ENCODE results near the gene CRB1.

Gene CRB1

DNA sequence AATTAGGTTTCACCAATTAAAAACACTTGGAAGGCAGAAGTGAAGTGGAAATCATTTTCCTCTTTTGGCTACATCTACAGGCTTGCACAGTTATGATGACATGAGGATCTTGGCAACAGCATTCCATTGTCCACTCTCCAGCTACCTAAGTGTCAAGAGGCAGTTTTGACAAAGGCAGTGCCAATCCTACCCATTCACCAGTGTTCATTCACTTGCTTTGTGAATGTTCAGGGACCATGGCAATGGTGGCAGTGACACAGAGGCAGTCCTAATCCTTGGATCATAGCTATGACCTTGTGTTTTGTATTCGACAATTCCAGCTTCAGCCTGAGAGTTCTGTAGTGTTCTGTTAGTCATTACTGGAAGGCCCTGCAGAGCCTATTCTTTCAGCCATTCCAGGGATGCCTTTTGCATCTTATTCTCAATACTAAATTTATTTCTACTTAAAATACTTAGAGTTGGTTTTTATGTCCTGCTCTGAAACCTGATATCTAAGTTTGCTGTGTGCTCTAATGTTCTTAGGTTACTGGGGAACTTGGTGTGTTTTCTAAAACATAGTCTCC is 36.7 kb downstream of the CRB1 start:
- DNase-seq (ENCODE audit: low spot score) = no peak

DNA sequence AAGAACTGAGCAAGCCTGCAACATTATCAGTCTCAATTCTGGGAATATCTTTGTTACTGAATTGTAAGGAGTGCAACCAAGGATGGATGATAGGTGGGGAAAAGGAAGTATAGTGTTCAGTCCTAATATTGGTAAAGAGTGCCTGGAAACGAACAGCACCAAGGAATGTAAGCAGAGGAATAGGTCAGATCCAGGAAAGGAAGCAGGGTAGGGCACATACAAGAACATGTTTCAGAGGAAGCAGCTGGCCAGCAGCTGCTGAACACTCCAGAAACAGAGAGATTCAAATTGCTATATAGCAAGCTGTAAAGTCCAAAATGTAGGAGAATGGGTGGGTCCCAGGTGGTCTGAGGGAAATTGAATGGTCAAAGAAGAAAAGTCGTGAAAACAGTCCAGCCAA is 37.9 kb downstream of the CRB1 start:
- no peak for DNase-seq (ENCODE audit: low spot score)

DNA sequence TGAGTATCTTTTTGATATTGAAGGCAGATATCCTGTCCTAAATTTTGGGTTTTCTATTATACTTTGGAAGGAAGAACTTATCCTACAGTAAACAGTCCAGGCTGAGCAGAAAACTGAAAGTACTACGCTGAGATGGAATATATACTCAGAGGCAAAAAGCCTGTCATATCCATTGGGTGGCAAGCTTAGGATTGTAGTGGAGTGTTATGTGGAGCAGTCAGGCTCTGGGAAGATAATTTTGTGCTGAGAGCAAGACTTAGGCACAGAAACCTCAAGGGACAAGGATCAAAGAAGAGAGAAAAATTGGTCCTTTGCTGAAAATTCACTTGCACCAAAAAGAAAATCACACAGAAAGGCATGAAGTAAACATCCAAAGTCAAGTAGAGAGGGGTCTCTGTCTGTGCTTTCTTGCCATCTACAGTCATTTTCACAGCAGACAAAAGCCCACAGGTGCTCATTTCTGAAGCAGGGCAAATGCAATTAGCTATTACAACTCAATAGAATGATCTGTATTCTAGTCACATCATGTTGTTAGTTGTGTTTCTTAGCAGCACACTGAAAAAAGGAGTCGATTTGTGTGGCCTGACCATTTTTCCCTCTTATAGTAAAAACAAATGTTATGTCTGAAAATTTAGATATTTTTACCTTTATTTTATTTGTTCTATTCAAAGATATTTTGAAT is 38.5 kb downstream of the CRB1 start:
- DNase-seq (ENCODE audit: low spot score) = no peak

DNA sequence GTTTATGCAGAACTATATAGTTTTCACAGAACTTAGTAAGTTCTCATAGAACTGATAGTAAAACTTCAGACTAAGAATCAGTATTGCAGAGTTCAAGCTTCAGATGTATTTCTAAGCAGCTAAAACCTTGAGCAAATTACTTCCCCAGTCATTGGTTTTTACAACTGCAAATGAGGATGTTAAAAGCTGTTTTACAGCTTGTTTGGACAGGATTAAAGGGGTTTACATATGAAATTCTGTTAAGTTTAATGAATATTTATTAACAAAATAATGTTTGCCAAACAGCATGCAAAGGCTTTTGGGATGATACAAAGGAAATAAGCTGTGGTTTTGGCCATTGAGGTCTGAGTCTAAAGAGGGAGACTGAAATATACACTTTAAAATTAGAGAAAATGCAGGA is 39.1 kb downstream of the CRB1 start:
- no peak for DNase-seq (ENCODE audit: low spot score)

DNA sequence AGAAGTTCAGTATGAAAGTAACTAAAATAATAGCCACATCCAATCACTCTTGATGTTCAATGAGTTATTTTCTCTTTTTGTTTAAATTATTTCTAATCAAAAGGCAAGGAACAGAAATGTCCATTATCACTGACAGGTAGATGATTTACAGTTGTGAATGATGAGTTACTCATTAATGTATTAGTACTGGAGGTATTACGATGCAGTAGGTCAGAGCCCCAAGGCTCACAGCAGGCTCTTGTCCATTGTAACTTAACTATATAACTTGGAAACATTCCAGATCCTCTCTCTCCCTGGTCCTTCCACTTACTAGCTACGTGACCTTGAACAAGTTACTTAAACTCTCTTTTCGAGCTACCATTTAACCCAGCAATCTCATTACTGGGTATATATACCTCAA is 39.5 kb downstream of the CRB1 start:
- DNase-seq (ENCODE audit: low spot score) = no peak

DNA sequence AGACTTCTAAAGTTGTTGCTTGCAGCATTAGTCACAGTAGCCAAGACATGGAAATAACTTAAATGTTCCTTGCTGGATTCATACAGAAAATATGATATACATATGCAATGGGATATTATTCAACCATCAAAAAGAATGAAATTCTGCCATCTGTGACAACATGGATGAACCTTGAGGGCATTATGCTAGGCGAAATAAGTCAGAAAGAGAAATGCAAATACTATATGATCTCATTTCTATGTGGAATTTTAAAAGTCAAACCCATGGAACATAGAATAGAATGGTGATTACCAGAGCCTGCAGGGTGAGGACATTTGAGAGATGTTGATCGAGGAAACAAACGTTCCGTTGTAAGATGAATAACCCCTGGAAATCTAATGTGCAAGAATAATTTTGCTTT is 43.0 kb downstream of the CRB1 start:
- no peak for DNase-seq (ENCODE audit: low spot score)

DNA sequence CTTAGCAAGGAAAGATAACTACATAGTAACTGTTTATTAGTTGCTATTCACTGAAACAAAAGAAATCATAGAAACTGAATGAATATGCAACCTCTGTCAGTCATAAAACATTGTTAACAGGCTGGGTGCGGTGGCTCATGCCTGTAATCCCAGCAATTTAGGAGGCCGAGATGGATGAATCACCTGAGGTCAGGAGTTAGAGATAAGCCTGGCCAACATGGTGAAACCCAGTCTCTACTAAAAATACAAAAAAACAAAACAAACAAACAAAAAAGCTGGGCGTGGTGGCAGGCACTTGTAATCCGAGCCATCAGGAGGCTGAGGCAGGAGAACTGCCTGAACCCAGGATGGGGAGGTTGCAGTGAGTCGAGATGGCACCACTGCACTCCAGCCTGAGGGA is 44.1 kb downstream of the CRB1 start:
- no peak for DNase-seq (ENCODE audit: low spot score)

DNA sequence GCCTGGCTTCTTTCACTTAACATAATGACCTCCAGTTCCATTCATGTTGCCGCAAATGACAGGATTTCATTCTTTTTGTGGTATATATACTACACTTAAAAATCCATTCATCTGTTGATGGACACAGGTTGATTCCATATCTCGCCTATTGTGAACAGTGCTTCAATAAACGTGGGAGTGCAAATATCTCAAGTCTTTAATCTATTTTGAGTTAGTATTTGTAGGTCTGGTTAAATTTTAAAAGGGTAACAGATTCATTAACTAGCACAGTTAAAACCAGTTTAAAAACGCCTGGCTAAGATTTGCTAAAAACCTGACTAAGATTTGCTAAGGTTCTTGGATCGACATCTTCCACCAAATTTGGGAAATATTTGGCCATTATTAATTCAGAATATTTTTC is 45.7 kb downstream of the CRB1 start:
- DNase-seq (ENCODE audit: low spot score) = no peak

DNA sequence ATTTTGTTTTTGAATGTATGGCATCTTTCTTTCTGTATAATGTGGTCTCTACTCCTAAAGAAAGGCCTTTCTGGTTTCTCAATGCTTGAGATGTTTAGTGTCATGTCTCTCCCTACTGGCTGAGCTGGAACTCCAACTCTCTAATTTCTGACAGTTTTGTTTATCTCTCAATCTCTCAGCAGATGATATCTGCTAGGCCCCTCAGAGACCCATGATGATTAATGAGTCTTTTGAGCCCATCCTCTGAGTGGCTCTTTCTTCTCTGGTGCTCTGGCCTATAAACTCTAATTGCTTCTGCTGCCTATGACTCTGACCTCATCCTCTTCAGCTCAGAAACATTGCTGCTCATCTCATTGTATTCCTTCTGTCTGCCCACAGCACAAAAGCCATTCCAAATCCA is 46.6 kb downstream of the CRB1 start:
- DNase-seq (ENCODE audit: low spot score) = no peak

DNA sequence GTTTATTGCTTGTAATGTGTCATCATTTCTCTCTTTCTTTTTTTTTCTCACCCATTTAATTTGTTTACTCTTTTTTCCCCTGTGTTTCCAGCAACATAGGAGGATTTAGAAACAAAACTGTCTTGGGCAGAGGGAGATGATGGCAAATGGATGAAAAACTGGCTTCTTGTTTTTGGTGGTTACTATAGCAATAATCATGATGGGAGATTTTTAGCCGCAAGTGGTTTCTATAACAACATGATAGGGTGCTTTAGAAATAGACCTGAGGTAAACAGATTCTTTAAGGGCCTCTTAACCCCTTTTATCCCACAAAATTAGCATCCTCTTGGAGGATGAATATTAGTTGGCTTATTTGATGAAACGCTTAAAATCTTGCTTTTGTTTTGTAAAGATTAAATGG is 51.6 kb downstream of the CRB1 start:
- DNase-seq (ENCODE audit: low spot score) = no peak

DNA sequence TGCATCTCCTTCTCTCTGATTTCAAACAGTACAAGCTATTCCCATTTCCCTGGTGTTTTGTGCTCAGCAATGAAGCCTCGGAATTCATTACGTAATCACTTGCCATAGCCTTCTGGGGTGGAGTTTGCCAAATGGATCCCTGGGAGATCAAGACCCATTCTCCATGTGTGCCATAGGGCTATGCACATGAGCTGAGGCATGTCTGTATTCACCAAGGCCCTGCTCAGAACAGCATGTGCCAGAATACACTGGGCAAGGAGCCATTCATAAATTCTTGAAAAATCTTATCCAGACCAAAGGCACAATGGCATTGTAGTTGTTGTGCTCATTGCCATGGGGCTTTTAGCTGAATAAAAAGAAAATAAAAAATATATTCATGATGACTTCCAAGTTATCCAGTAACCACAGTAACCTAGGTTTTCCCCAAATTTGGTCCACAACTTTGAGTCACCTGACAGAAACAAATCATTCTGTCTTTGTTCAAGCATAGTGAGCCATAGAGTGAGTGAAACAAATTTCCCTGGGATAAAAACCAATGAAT is 53.0 kb downstream of the CRB1 start:
- no peak for DNase-seq (ENCODE audit: low spot score)

DNA sequence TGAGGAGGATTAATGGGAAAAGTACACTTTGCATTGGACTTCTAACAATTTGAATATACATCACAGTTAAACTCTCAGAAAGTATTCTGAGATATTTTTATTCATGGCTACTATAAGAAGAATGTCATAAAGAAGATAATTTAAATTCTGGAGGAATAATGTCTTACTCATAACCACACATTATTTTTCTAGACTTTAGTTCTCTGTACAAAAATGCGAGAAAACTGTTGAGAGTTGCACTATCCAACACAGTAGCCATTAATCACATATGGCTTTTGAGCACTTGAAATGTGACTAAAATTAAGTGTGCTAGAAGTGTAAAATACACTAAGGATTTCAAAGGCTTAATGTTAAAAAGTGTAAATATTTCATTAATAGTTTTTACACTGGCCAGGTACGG is 53.8 kb downstream of the CRB1 start:
- no peak for DNase-seq (ENCODE audit: low spot score)

DNA sequence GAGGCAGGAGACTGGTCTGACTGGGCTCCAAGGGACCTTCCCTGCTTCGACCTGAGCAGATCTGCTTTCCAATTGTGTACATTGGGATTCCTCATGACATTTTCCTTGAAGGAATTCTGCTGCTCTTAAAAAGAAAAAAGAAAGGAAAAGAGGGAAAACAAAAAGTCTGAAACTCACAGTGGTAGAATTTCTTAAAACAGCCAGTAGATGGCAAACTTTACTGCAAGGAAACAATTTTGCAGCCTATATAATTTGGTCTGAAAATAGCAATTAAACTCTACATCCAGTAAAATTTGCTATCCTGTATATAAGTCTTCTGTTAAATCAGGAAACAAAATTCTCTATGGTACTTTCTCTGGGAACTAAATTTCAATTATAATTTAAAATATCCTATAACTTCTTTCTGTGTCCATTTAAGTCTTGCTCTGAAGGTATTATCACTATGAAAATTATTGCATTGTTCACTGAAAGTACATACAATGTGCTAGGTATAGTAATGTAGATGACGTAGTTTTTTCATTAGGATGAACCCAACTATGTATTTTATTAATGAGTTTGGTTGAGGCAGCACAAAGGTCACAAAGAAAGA is 59.8 kb downstream of the CRB1 start:
- no peak for DNase-seq (ENCODE audit: low spot score)

DNA sequence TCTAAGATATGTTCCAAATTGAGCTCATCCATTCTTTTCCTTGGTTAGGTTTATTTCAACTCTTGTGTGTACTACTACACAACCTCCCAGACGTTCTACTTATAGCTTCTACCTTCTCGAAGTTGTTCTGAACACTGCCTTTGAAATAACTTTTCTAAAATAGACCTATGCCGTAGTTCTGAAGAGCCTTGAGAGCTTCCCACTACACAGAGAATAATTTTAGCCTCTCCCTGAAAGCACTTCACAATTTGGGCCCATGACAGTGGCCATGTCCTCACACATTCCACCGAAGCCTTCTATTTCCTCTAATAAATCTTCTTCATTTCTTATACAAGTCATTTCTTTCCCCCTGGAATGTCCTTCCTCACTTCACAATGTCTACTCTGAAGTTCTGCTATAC is 62.2 kb downstream of the CRB1 start:
- no peak for DNase-seq (ENCODE audit: low spot score)

DNA sequence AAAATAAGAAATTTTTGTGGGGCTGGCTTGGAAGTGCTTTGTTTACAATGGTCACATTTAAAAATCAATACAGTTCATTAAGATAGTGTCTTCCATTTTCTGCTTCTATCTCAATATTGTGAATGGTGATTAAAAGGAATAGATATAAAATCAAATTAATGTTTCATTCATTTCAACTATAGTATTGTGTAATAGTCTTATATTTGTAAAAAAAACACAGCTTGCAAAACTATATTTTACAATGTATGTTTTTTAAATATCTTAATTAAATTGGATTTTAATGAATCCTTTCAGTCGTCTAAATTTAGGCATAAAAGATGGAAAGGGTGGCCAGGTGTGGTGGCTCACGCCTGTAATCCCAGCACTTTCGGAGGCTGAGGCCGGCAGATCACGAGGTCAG is 63.5 kb downstream of the CRB1 start:
- DNase-seq (ENCODE audit: low spot score) = no peak

DNA sequence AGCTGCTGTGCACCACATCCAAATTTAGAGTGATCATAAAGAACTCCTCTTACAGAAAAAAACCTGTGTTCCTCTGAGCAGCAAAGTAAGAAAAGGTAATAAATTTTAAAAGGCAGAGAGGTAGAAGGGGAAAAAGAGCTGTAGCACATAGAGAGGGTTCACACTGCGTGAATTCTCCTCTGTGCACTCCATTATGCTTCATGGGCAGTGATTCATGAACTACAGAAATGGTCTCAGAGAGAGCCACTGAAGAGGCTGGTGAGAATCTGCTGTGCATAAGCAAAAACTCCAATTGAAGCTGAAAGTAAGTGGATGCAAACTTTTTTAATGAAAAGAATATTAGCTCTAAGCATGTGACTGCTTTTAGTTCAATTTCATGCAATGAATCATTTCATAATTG is 65.0 kb downstream of the CRB1 start:
- no peak for DNase-seq (ENCODE audit: low spot score)

DNA sequence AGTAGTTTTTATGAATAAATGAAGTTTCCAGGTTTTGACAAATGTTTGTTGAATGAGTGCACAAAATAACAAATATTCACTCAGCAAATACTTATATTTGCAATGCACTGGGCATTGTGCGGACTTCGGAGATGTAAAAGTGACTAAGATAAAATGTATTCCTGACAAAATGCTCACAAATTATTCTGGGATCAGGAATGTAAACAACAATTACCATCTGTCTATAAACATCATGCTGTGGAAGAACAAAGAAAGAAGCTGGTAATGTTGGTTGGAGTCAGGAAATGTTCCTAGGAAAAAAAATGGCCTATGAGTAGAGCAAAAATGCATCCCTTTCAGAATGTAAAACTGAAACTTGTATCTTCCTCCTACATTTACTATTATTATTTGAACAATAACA is 68.5 kb downstream of the CRB1 start:
- no peak for DNase-seq (ENCODE audit: low spot score)

DNA sequence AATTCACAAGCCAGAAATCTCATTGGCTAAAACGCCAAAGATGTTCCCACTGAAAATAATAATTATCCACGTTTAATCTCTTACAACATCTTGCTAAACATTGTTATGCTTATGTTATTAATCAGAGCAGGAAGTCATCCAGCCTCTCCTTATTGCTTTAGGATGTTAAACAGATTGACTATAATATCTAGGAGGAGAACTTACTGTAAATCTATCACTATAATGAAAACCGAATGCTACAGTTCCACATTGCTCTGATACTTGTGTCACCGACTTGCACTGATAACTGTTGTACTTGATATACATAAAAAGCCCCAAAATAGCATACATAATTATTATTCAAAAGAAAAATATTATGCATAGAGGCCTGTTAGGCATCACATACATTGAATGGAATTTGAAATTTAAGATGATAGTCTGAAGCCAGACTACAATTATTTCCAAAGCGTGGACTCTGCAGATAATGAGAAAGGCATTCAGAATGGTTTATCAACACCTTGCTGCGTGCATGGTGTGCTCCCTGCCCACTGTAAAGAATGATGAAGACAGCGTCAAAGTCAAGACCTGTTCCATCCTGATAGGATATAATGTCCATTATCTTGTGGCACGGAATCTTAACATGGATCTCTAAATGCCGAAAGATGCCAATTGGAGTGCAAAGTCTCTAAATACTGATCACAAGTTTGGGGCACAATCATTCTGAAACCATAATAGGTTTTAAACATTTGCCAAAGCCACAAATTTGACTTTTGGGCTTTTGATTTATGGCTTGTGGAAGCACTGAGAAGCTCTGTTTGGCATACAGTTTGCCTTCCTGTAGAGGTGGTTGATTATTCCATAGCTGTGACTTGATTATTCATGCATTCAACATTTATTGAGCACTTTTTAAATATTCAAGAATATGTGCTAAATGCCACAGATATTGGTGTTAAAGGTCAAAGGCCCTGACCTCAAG is 71.3 kb downstream of the CRB1 start:
- DNase-seq (ENCODE audit: low spot score) = no peak

DNA sequence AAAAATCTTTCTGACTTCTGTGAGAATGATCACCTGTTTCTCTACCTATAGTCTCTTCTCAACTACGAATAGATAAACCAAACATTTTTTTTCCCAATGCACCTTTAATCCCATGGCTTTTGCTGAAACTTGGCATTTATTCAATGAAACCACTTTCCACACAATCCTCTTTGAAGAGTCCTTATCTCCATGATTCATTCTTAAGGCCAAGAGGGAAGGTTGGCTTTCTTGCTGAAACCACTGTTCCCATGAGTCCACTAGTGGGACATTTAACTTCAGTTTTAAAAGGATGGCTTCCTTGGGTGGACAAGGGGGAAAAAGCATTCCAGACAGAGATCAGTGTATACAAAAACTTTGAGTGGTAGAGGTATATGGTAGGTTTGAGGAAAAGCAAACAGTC is 73.6 kb downstream of the CRB1 start:
- no peak for DNase-seq (ENCODE audit: low spot score)

DNA sequence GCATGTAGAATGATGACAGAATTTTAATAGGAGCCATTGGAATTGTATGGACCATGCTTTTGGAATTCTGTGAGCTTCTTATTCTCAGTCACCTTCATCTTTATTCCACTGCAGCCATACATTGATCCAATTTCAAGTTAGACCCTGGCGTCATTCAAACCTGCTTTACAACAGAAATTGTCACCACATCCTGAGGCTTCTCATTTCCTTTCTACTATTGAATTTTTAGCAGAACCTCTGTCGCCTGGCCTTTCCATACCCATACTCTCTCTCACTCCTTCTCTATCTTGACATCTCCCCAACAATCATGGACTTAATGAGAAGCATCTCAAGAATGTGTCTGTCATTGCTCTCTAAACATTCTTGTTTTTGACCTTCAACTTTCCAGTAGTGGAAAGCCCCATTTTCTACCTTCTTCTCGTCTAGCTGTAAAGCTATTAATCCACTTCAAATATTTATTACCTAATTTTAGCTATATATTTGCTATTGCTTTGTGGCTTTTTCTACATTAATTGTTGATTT is 74.1 kb downstream of the CRB1 start:
- DNase-seq (ENCODE audit: low spot score) = no peak

DNA sequence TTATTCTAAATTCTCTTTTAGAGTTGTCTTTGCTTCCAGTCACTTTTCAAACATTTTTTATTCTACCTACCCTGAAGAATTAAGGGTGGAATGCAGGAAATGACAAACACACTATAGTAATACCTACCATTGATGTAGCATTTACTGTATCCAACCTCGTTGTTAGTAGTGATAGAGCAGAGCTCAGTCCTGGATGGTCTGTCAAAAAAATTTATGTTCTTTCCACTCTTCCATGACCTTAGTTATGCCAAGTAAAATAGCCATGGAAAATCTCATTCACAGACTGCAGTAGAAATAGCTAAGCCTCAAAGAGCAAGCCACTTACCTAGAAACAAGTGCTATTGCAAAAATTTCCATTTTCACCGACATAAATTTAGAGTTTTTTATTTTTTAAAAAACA is 74.6 kb downstream of the CRB1 start:
- DNase-seq (ENCODE audit: low spot score) = no peak

DNA sequence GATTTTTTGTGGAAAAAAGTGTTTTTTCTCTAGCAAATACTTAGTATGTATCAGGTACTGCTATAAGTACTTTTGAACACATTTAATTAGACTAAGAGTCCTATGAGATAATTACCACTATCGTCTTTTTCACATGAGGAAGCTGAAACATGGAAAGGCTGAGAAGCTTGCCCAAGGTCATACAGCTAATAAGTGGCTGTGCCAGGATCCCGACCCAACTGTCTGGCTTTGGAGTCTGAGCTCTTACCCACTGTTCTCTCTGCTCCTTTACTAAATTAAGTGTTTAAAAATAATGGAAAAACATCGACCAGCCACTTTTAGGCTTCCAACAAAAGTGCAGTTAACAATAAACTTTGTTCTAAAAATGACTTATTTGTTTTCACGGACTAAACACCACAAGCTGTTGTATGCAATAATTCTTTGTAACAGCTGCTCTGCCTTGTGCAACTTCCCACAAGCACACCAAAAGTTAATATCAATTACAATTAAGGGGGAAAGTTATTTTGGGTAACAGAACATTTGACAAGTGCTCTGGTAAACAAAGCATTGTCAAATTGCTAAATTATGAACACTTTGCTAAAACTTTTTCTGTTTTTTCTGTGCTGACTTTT is 75.7 kb downstream of the CRB1 start:
- DNase-seq (ENCODE audit: low spot score) = no peak
